ENCODE measurements around the gene KCP.

Gene KCP

GRCh38 chr7:128852537-128853254 lies 57.8 kb downstream of the KCP start:
- DNase-seq: no peak

GRCh38 chr7:128849804-128850490 lies 60.6 kb downstream of the KCP start:
- DNase-seq: no peak

- no peak for DNase-seq
Observed at GRCh38 chr7:128849156-128849515, 61.4 kb downstream of the KCP start.

- no peak for DNase-seq
Observed at GRCh38 chr7:128848289-128849155, 62.0 kb downstream of the KCP start.

GRCh38 chr7:128847721-128848211 lies 62.7 kb downstream of the KCP start:
- DNase-seq: no peak

- DNase-seq: no peak
Observed at GRCh38 chr7:128846781-128847444, 63.6 kb downstream of the KCP start.

- no peak for DNase-seq
Observed at GRCh38 chr7:128845987-128846386, 64.5 kb downstream of the KCP start.

GRCh38 chr7:128845475-128845874 lies 65.0 kb downstream of the KCP start:
- no peak for DNase-seq

- DNase-seq: no peak
Observed at GRCh38 chr7:128844777-128845311, 65.7 kb downstream of the KCP start.

- DNase-seq: no peak
Observed at GRCh38 chr7:128843938-128844621, 66.4 kb downstream of the KCP start.

- DNase-seq: no peak
Observed at GRCh38 chr7:128842674-128843641, 67.6 kb downstream of the KCP start.

GRCh38 chr7:128841921-128842673 lies 68.4 kb downstream of the KCP start:
- no peak for DNase-seq

GRCh38 chr7:128841171-128841690 lies 69.3 kb downstream of the KCP start:
- DNase-seq: no peak

- no peak for DNase-seq
Observed at GRCh38 chr7:128840326-128841170, 70.0 kb downstream of the KCP start.

- no peak for DNase-seq
Observed at GRCh38 chr7:128839751-128840177, 70.7 kb downstream of the KCP start.

- DNase-seq: no peak
Observed at GRCh38 chr7:128838981-128839731, 71.4 kb downstream of the KCP start.

- no peak for DNase-seq
Observed at GRCh38 chr7:128838109-128838779, 72.3 kb downstream of the KCP start.

Data from SHP77 treated with DMSO at 0.1 percent for 48 hours (cell line).